Measurements from ENCODE around the gene CLDN5. TPM values are rescaled to one million over a fixed set of nuclear protein-coding genes. Genes with fewer than 3 reads are reported as not detected.

CLDN5 gene
- total RNA-seq, 1 donor: 9.3 TPM

- no peaks in the 10 kb centered on the region for H3K27me3 ChIP-seq (ENCODE audit: insufficient read depth, low read length)
- H3K4me1 ChIP-seq (ENCODE audit: insufficient read depth, low read length): no peaks in the 10 kb centered on the region
- H3K9me3 ChIP-seq (ENCODE audit: low read depth, low read length): no peaks in the 10 kb centered on the region
- no peak overlapping the region for H3K4me3 ChIP-seq (ENCODE audit: low read length)
These were observed 30.1 kb downstream of the CLDN5 start for GRCh38 chr22:19494001-19494560.

DNA sequence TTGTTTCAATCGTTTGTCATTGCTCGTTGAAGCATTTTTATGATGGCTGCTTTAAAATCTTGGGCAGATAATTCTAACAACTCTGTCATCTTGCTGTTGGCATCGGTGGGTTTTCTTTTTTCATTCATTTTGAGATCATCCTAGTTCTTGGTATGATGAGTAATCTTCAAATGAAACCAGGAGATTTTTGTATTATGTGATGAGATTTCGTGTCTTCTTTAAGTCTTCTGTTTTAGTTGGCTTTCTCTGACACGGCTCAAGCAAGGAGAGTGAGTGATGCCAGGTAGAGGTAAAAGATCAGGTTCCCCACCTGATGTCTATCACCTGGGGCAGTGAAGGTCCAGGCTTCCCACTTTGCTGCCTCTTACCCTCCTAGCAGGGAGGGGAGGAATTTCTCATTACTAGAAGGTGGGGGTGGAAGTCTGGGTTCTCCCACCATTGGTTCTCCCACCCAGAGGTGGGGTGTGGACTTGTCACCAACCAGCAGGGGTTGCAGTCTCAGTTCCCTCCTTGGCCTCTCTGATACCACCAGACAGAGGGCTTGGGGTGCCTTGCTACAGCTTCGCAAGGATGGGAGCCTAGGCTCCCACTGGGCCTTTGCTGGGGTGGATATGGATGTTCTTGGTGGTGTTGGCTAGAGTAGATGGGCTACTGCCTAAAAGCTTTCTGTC lies 31.6 kb downstream of the CLDN5 start:
- Histone ChIP-seq H3K4me1 (ENCODE audit: insufficient read depth, low read length) (no peaks in the 10 kb centered on the region), H3K4me3 (ENCODE audit: low read length) (no peak overlapping the region), H3K27me3 (ENCODE audit: insufficient read depth, low read length) (no peaks in the 10 kb centered on the region), H3K9me3 (ENCODE audit: low read depth, low read length) (no peaks in the 10 kb centered on the region)

GRCh38 chr22:19490628-19491230 lies 33.5 kb downstream of the CLDN5 start:
- H3K4me1 ChIP-seq (ENCODE audit: insufficient read depth, low read length): no peaks in the 10 kb centered on the region
- H3K27me3 ChIP-seq (ENCODE audit: insufficient read depth, low read length): no peaks in the 10 kb centered on the region
- no peaks in the 10 kb centered on the region for H3K9me3 ChIP-seq (ENCODE audit: low read depth, low read length)
- no peak overlapping the region for H3K4me3 ChIP-seq (ENCODE audit: low read length)

DNA sequence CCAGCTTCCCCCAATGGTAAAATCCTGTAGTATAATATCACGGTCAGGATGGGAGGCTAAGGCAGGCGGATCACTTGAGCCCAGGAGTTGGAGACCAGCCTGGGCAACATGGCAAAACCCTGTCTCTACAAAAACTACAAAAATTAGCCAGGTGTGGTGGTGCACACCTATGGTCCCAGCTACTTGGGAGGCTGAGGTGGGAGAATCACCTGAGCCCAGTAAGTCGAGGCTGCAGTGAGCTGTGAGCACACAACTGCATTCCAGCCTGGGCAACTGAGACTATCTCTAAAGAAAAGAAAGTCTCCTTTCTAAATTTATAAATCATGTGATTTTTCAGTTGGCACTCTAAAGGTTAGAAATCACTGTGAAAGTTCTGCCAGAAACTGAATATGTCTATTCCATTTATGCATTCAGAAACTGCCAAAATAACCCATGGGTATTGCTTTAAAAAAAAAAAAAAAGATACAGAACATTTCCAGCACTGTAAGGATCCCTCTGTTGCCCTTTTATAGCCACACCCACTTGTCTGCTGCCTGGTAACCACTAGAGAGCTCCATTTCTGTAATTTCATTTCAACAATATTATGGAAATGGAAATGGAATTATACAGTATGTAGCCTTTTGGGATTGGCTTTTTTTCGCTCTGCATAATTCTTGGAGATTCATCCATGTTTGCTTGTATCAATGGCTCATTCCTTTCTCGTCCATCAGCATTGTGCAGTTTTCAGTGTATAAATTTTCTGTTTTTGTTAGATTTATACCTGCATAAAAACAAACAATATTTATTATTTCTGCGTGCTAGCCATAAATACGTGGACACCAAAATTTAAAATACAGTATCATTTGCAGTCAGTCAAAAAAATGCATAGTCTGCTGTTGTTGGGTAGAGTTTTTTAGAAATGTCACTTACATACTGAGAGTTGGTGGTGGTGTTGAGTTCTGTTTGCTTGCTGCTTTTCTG lies 35.0 kb downstream of the CLDN5 start:
- H3K4me3 ChIP-seq (ENCODE audit: low read length): no peak overlapping the region
- no peaks in the 10 kb centered on the region for H3K27me3 ChIP-seq (ENCODE audit: insufficient read depth, low read length)
- no peaks in the 10 kb centered on the region for H3K4me1 ChIP-seq (ENCODE audit: insufficient read depth, low read length)
- no peaks in the 10 kb centered on the region for H3K9me3 ChIP-seq (ENCODE audit: low read depth, low read length)

DNA sequence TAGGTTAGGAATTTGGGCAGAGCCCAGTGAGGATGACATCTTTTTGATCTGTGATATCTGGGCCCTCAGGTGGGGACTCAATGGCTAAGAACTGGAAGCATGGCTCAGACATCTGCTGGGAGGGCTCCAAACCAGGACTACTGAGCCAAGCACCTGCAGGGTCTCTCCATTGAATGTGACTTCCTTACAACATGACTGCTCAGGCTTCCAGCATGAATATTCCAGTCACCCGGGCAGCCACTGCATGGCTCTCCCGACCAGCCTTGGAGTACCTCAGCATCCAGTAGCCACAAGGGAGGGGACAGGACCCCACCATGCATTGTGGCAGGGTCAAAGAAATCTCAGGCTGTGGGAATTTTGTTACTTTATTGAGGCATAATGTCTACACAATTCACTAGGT lies 35.9 kb downstream of the CLDN5 start:
- Histone ChIP-seq H3K27me3 (ENCODE audit: insufficient read depth, low read length) (no peaks in the 10 kb centered on the region), H3K4me1 (ENCODE audit: insufficient read depth, low read length) (no peaks in the 10 kb centered on the region), H3K9me3 (ENCODE audit: low read depth, low read length) (no peaks in the 10 kb centered on the region), H3K4me3 (ENCODE audit: low read length) (no peak overlapping the region)

DNA sequence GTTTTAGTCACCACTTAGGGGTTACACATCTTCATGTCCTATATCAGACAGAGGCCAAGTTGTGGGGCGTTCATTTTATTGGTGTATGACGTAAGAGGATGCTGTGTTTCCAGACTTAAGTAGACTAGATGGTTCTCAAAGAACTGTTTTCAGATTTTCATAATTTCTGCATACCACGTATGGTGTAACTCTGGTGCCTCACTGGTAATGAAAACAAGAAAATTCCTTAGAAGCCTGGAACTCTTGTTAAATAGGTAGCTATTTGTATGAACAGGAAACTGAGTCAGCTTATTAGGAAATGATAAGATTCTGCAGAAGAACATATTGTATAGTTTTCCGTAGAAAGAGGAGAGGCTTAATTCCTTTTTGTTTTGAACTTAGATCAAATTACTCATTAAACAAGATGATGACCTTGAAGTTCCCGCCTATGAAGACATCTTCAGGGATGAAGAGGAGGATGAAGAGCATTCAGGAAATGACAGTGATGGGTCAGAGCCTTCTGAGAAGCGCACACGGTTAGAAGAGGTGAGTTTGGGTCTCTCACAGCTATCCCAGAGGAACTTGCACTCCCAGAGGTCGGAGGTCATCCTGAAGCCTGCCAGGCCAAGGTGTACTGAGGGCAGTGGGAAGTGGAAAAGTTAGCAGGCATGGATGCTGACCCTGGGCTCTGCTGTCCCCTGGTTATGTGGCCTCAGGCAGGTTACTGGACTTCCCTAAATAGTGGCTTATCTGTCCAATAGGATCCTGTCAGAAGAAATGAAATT lies 40.5 kb downstream of the CLDN5 start:
- Histone ChIP-seq H3K9me3 (ENCODE audit: low read depth, low read length) (no peaks in the 10 kb centered on the region), H3K4me1 (ENCODE audit: insufficient read depth, low read length) (peaks cover 7% of the 10 kb centered on the region), H3K27me3 (ENCODE audit: insufficient read depth, low read length) (no peaks in the 10 kb centered on the region), H3K4me3 (ENCODE audit: low read length) (no peak overlapping the region)

DNA sequence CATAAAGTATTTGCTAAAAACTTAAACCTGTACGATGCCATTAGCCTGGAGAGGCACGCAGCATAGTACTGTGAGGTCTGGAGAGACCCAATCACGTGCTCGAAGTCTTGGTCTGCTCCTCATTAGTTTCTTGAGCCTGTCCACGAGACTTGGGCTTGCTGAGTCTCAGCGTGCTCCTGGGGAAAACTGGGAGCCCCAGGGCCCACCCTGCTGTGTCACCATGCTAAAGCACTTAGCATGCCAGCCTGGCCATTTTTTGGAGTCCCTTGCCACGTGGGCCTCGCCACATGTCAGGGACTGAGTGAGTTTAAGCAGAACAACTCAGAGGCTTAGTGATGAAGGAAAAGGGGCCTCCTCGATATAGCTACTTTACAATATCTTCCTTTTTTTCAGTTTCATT lies 41.9 kb downstream of the CLDN5 start:
- Histone ChIP-seq H3K9me3 (ENCODE audit: low read depth, low read length) (no peaks in the 10 kb centered on the region), H3K27me3 (ENCODE audit: insufficient read depth, low read length) (no peaks in the 10 kb centered on the region), H3K4me3 (ENCODE audit: low read length) (no peak overlapping the region), H3K4me1 (ENCODE audit: insufficient read depth, low read length) (peaks cover 19% of the 10 kb centered on the region)

DNA sequence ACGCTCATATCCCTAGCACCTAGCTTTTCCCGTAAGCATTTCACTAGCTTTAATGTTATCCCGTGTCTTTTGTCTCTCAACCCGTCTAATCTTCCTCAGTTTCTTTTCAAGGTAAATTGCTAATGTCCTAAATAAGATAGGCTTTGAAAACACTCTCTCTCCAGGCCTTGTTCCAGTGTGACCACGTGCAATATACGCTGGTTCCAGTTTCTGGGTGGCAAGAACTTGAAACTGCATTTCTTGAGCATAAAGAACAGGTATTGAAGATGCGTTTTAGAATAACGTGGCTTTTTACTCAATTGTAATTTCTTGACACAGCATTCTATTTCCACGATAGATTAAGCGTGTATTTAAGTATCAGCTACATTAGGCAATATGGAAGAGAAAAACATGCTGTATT lies 43.4 kb downstream of the CLDN5 start:
- peaks cover 22% of the 10 kb centered on the region for H3K4me1 ChIP-seq (ENCODE audit: insufficient read depth, low read length)
- no peaks in the 10 kb centered on the region for H3K27me3 ChIP-seq (ENCODE audit: insufficient read depth, low read length)
- no peak overlapping the region for H3K4me3 ChIP-seq (ENCODE audit: low read length)
- H3K9me3 ChIP-seq (ENCODE audit: low read depth, low read length): no peaks in the 10 kb centered on the region

DNA sequence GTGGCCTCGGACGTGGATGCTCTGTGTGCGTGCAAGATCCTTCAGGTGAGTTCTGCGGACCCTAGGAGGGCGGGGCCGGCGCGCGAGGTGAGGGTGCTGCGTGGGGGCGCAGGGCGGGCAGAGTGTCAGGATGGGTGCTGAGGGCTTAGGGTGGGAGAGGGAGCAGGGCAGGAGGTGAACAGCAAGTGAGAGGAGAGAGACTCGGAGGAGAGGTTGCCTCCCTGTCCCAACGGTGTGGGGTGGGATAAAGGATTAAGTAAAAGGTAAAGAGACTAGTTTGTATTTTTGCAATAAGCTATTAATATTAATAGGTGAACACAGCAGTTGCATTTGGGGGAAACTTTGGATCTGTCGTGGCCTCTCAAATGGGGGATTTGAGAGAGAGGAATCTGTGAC lies 44.0 kb downstream of the CLDN5 start:
- Histone ChIP-seq H3K9me3 (ENCODE audit: low read depth, low read length) (no peaks in the 10 kb centered on the region), H3K27me3 (ENCODE audit: insufficient read depth, low read length) (no peaks in the 10 kb centered on the region), H3K4me1 (ENCODE audit: insufficient read depth, low read length) (peaks cover 22% of the 10 kb centered on the region), H3K4me3 (ENCODE audit: low read length) (peak overlapping the region; percentile 79)

GRCh38 chr22:19479355-19480172 lies 44.6 kb downstream of the CLDN5 start, which contains the start of gene CDC45:
Gene CDC45 (plus strand): TSS chr22:19479920. CDS start chr22:19479969, 49 bp downstream.
- Histone ChIP-seq H3K27me3 (ENCODE audit: insufficient read depth, low read length) (no peaks in the 10 kb centered on the region), H3K4me3 (ENCODE audit: low read length) (peak within 1 kb of the TSS; percentile 79), H3K9me3 (ENCODE audit: low read depth, low read length) (no peaks in the 10 kb centered on the region), H3K4me1 (ENCODE audit: insufficient read depth, low read length) (peaks cover 22% of the 10 kb centered on the region)

GRCh38 chr22:19478901-19479354 lies 45.3 kb downstream of the CLDN5 start, which contains the start of gene UFD1:
Gene UFD1 (minus strand): TSS chr22:19479193. CDS start chr22:19479085, 108 bp downstream.
- Histone ChIP-seq H3K4me3 (ENCODE audit: low read length) (peak within 1 kb of the TSS; percentile 79), H3K27me3 (ENCODE audit: insufficient read depth, low read length) (no peaks in the 10 kb centered on the region), H3K4me1 (ENCODE audit: insufficient read depth, low read length) (peaks cover 22% of the 10 kb centered on the region), H3K9me3 (ENCODE audit: low read depth, low read length) (no peaks in the 10 kb centered on the region)

DNA sequence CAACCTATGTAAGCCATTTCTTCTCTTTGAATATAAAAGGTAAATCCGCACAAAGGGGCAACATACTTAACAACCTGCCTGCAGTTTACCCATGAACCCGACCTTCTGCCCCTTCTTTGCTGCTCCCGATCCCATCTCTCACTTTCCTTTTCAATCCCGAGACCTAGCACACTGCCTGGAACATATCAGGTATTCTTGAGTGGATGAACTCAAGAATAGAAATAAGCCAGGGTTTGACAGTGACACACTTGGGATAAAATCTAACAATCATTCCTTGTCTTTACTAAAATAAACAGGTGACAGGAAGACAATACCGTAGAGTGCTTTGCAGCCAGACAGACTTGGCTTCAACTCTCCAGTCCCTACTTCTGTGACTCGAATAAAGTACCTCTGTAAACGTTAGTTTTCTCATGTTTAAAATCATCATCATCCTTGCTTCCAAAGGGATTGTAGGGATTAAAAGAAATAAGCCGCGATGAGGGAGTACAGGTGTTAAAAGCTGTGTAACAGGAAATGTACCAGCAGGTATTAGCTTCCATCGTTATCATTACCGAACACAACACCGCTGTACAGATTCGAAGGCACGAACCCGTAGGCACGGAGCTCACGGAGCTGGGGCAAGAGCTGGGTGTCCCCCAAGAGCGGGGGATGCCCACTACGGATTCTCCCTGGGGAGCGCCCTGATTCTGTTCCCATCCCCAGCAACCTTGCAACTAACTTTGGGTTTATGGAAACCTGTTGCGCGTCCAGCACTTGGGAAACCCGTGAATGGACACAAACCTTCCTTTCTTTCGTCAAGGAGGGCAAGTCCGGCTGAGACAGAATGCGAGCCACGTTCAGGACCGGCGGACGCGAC lies 45.9 kb downstream of the CLDN5 start:
- Histone ChIP-seq H3K4me1 (ENCODE audit: insufficient read depth, low read length) (peaks cover 22% of the 10 kb centered on the region), H3K9me3 (ENCODE audit: low read depth, low read length) (no peaks in the 10 kb centered on the region), H3K27me3 (ENCODE audit: insufficient read depth, low read length) (no peaks in the 10 kb centered on the region), H3K4me3 (ENCODE audit: low read length) (peak overlapping the region; percentile 79)
